Epithelial cell of esophagus (primary cell): ENCODE results near the gene CDKAL1.

Source experiments
- DNase-seq: peaks from one replicate; pipeline ENCODE4 v3.0.0; 2010; ENCODE audit warnings: low read depth
- H3K4me3 ChIP-seq: 2 replicates; pipeline ENCODE4 v1.5.1; 2011; ENCODE audit warnings: mild to moderate bottlenecking, low read length, control low read depth
- TF ChIP-seq, protein P1 (sequence below): IDR thresholded peaks from 2 replicates; pipeline ENCODE4 v1.5.1; 2011; ENCODE audit warnings: low read depth, mild to moderate bottlenecking, low read length, control low read depth, inconsistent platforms; ENCODE audit not compliant: insufficient read depth; ENCODE audit errors: missing control alignments

CDKAL1 gene

DNA sequence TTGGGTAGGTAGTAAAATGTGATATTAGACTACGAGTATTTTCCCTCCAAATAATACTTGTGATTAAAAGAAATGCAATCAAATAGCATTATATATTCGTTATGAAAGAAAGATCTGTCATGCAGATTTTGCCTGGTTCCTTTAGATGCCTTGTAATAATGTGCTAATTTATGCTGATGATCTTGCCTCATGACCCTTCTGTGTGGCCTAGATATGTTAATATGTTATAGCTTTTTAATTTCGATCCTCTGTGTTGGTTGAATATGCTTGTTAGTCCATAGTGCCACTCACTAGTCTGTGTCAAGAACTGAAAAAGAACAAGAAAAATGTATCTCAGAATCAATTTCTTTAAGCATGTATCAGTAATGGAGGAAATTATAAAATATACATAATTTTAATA lies 31.9 kb downstream of the CDKAL1 start:
- H3K4me3 ChIP-seq, result no peak overlapping the region
- TF ChIP-seq, protein P1, sequence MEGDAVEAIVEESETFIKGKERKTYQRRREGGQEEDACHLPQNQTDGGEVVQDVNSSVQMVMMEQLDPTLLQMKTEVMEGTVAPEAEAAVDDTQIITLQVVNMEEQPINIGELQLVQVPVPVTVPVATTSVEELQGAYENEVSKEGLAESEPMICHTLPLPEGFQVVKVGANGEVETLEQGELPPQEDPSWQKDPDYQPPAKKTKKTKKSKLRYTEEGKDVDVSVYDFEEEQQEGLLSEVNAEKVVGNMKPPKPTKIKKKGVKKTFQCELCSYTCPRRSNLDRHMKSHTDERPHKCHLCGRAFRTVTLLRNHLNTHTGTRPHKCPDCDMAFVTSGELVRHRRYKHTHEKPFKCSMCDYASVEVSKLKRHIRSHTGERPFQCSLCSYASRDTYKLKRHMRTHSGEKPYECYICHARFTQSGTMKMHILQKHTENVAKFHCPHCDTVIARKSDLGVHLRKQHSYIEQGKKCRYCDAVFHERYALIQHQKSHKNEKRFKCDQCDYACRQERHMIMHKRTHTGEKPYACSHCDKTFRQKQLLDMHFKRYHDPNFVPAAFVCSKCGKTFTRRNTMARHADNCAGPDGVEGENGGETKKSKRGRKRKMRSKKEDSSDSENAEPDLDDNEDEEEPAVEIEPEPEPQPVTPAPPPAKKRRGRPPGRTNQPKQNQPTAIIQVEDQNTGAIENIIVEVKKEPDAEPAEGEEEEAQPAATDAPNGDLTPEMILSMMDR, result no peak
- no peak for DNase-seq

DNA sequence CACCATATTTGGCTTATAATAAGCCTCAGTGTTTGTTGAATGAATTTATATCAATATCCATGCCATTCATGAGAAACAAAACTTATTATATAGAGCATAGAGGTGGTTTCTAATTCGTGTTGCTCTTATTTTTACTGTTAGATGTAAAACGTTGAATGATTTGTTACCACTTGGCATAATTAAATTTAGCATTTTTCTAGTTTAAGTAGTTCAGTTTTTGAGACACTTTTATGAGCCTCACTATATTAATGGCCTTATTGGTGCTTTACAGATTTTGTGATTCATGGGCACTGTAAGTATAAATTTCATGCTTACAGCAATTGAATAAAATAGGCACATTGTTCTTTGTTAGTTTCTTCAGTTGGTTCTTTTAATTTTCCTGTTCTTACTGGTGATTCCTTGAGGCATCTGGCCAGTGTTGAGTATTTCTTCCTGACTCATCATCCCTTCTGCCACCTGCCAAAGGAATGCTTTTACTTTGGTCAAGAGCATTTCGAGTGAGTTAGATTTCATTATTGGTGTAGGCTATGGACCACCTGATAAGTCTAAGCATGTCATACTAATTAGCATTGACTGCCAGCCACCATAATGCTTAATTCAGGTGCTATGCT lies 34.8 kb downstream of the CDKAL1 start:
- H3K4me3 ChIP-seq, result no peak overlapping the region
- TF ChIP-seq, protein P1, result no peak
- peak; percentile 59 for DNase-seq

DNA sequence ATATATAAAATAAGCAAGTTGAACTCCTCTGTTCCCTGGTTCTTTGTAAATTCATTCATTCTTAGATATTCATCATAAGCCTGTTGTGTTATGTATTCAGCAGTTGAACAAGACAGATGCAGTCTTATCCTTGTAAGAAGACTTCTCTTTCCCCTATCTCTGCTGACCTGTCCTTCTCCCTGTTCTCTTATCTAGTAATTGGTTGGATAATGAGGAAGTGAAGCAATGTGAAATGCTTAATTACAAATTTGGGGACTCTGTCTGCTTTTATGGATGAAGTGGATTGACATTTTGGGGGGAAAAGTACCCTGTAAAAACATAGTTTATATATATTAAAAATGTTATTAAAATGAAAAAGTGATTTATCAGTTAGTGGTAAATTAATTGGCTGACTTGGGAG lies 37.0 kb downstream of the CDKAL1 start:
- no peak overlapping the region for H3K4me3 ChIP-seq
- DNase-seq, result no peak
- TF ChIP-seq, protein P1, result no peak

DNA sequence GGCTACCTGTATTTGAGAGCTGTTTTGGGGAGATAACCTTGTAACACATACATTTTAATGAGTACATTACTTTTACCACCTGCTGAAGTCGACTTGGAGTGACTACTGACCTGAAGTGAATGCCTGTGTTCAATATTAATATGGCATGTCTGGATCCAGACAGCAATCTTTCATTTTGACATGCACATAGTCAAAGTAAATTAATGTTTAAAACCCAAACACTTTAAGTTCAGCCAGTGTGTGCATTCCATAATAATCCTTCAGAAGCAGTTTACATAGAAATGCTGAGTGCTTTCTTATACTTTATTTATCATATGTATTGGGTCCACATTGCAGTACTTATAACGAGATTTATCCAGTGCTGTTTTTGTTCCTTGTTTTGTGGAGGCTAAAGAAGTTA lies 38.0 kb downstream of the CDKAL1 start:
- DNase-seq, result no peak
- TF ChIP-seq, protein P1, result no peak
- no peak overlapping the region for H3K4me3 ChIP-seq

DNA sequence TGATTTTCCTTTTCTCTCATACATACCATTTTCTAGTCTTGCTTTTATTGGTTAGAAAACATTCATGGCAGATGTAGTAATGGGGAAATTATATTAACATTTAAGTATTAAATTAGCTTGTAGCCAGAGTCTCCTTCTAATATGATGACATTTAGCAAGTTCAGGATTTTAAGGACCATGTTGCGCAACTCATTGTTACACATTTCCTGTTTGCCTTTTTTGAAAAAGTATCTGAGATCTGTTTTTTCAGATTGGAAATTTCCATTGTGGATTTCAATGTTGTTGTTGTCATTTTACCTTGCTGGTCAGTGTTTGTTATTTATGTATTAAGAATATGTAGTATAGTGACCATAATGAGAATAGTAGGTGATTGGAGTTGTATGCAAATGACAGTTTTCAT lies 38.7 kb downstream of the CDKAL1 start:
- H3K4me3 ChIP-seq, result no peak overlapping the region
- TF ChIP-seq, protein P1, result no peak
- peak; percentile 64 for DNase-seq

DNA sequence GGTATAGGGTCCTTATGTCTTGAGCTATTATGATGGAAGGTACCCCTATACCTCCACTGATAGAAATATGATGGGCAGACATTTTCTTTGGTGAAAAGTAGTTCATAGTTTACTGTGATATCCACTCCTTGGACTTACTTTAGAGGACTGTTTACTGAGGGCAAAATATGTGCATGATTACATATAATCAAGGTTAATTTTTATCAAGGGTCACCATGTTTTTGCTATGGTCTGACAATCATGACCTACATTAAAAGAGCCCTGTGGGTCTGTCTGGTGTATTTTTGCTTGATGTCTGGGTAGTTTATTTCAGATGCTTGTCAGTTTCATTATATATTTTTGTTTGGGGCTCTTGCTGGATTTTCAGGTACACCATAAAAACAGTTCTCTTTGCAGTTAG lies 40.1 kb downstream of the CDKAL1 start:
- no peak for DNase-seq
- no peak overlapping the region for H3K4me3 ChIP-seq

DNA sequence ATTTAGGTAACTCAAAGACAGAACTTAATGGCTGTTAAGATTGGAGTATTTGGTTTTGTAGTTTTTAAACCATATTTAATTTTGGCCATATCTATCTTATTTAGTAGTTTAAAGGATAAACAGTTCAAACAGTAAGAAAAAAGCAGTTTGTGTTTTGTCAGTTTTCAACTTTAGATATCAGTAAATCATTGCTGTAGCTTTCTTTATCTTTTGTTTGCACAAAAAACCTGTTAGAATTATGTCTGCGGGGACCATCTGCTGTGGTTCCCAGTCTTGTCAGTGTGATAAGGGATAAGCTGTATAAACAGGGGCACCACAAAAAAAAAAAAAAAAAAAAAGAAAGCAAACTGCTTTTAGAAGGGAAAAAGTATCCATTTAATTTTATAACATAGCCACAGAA lies 40.9 kb downstream of the CDKAL1 start:
- TF ChIP-seq, protein P1, result no peak
- no peak overlapping the region for H3K4me3 ChIP-seq
- no peak for DNase-seq

More for the DNA sequence above, 40.1 kb downstream of the CDKAL1 start:
- TF ChIP-seq, protein P1, result no peak
